GM18870 (cell line): Measurements from ENCODE around the gene SVBP.
"Not testable (repeated sequence)": the region's sequence is repeated elsewhere in the genome, so short reads cannot be mapped to it uniquely, and the experiment has no call there.

ENCODE experiments used
- ATAC-seq: cut with Tn5 transposase; IDR thresholded peaks from one replicate; pipeline ENCODE4 v1.9.1; 2021; ENCODE audit warnings: moderate library complexity; ENCODE audit not compliant: unreplicated experiment

SVBP gene

GRCh38 chr1:42816585-42817439 lies at the start of gene SVBP, which contains the start of gene ERMAP:
Gene SVBP, minus strand, starts transcription at chr1:42817397. Its CDS starts 853 bp downstream, at chr1:42816544.
Gene ERMAP, plus strand, starts transcription at chr1:42817122. Its CDS starts 13,327 bp downstream, at chr1:42830449.
- ATAC-seq: peak; percentile 50

- ATAC-seq: no peak
Observed at GRCh38 chr1:42866549-42866948, 49.4 kb upstream of the SVBP start.

- ATAC-seq: no peak
Observed at GRCh38 chr1:42861014-42861399, 43.8 kb upstream of the SVBP start.

GRCh38 chr1:42860339-42861013 lies 43.3 kb upstream of the SVBP start:
- ATAC-seq: no peak

- not testable (repeated sequence) for ATAC-seq
Observed at GRCh38 chr1:42859366-42859765, 42.2 kb upstream of the SVBP start.

- ATAC-seq: not testable (repeated sequence)
Observed at GRCh38 chr1:42856554-42856953, 39.4 kb upstream of the SVBP start.

- ATAC-seq: no peak
Observed at GRCh38 chr1:42853116-42853884, 36.1 kb upstream of the SVBP start.

- ATAC-seq: no peak
Observed at GRCh38 chr1:42852608-42852980, 35.4 kb upstream of the SVBP start.

GRCh38 chr1:42851960-42852607 lies 34.9 kb upstream of the SVBP start:
- no peak for ATAC-seq

GRCh38 chr1:42851420-42851819 lies 34.2 kb upstream of the SVBP start:
- ATAC-seq: no peak

- no peak for ATAC-seq
Observed at GRCh38 chr1:42849944-42850343, 32.7 kb upstream of the SVBP start.

GRCh38 chr1:42848823-42849537 lies 31.8 kb upstream of the SVBP start:
- no peak for ATAC-seq

GRCh38 chr1:42847721-42848460 lies 30.7 kb upstream of the SVBP start:
- ATAC-seq: no peak

- no peak for ATAC-seq
Observed at GRCh38 chr1:42847111-42847595, 30.0 kb upstream of the SVBP start.

GRCh38 chr1:42846257-42847110 lies 29.3 kb upstream of the SVBP start, which contains the start of gene ZNF691:
Gene ZNF691, plus strand, starts transcription at chr1:42846613. Its CDS starts 3,046 bp downstream, at chr1:42849659.
- peak; percentile 89 for ATAC-seq

- ATAC-seq: no peak
Observed at GRCh38 chr1:42845866-42846256, 28.7 kb upstream of the SVBP start.

GRCh38 chr1:42845193-42845592 lies 28.0 kb upstream of the SVBP start:
- no peak for ATAC-seq

- no peak for ATAC-seq
Observed at GRCh38 chr1:42844592-42845140, 27.5 kb upstream of the SVBP start.
